DOHH2 (cell line): ENCODE results near the gene MARCHF11.

Source experiments
- H3F3A ChIP-seq: fragments of 200-600 bp; sonication (generic), shearing (Covaris generic); 2 replicates; pipeline ENCODE4 v1.6.0; 2016; ENCODE audit warnings: antibody characterized with exemption, mild to moderate bottlenecking; ENCODE audit not compliant: control insufficient read depth, insufficient read depth
- H3K27ac ChIP-seq: fragments of 200-600 bp; sonication (generic); 2 replicates; pipeline ENCODE4 v1.5.1; 2014; ENCODE audit warnings: low read depth, mild to moderate bottlenecking, low read length, moderate library complexity
- H3K27me3 ChIP-seq: fragments of 200-600 bp; sonication (generic); 2 replicates; pipeline ENCODE4 v1.6.1; 2014; ENCODE audit warnings: mild to moderate bottlenecking, low read length, mixed read lengths; ENCODE audit not compliant: control insufficient read depth
- H3K36me3 ChIP-seq: fragments of 200-600 bp; sonication (generic); 2 replicates; pipeline ENCODE4 v1.6.1; 2014; ENCODE audit warnings: mild to moderate bottlenecking, low read length, moderate library complexity, mixed read lengths; ENCODE audit not compliant: control insufficient read depth
- H3K4me1 ChIP-seq: fragments of 200-600 bp; sonication (generic); 2 replicates; pipeline ENCODE4 v1.6.1; 2014; ENCODE audit warnings: mild to moderate bottlenecking, low read length, mixed read lengths; ENCODE audit not compliant: control insufficient read depth
- H3K4me2 ChIP-seq: fragments of 200-600 bp; sonication (generic); 2 replicates; pipeline ENCODE4 v1.6.0; 2014; ENCODE audit warnings: mild to moderate bottlenecking, low read length, moderate library complexity
- H3K4me3 ChIP-seq: fragments of 200-600 bp; sonication (generic); 2 replicates; pipeline ENCODE4 v1.5.1; 2014; ENCODE audit warnings: mild to moderate bottlenecking, low read length, mixed read lengths
- H3K79me2 ChIP-seq: fragments of 200-600 bp; sonication (generic); 2 replicates; pipeline ENCODE4 v1.6.1; 2014; ENCODE audit warnings: mild to moderate bottlenecking, low read length, mixed read lengths; ENCODE audit not compliant: control insufficient read depth
- H3K9me2 ChIP-seq: fragments of 200-600 bp; sonication (generic); replicated peaks from 2 replicates; pipeline ENCODE4 v1.6.1; 2014; ENCODE audit warnings: mild to moderate bottlenecking, low read length, mixed read lengths; ENCODE audit not compliant: control insufficient read depth
- H3K9me3 ChIP-seq: fragments of 200-600 bp; sonication (generic); 2 replicates; pipeline ENCODE4 v1.6.1; 2014; ENCODE audit warnings: antibody characterized with exemption, low read length, mixed read lengths; ENCODE audit not compliant: control insufficient read depth, insufficient read depth
- H4K20me1 ChIP-seq: fragments of 200-600 bp; sonication (generic); 2 replicates; pipeline ENCODE4 v1.6.0; 2014; ENCODE audit warnings: low read depth, mild to moderate bottlenecking, antibody characterized with exemption, low read length, moderate library complexity; ENCODE audit not compliant: control insufficient read depth, insufficient read depth
- EZH2phosphoT487 ChIP-seq: fragments of 200-600 bp; sonication (generic); IDR thresholded peaks from 2 replicates; pipeline ENCODE4 v1.6.1; 2017; ENCODE audit warnings: borderline replicate concordance, mild to moderate bottlenecking, antibody characterized with exemption, low read length, moderate library complexity, mixed read lengths
- TF ChIP-seq, protein P1 (sequence below): fragments of 200-600 bp; sonication (generic); IDR thresholded peaks from one replicate; pipeline ENCODE4 v1.5.1; 2014; ENCODE audit warnings: antibody characterized with exemption, mild to moderate bottlenecking, low read depth, low read length; ENCODE audit not compliant: poor library complexity, severe bottlenecking

Gene MARCHF11

GRCh38 chr5:16134204-16134603, 45.4 kb downstream of the MARCHF11 start:
- Histone ChIP-seq H3K9me3 (peaks cover 6% of the 10 kb centered on the region; the same call in 1 of the 2 replicates), H3K4me2 (no peak overlapping the region), H3K27ac (no peak overlapping the region), H3K36me3 (no peaks in the 10 kb centered on the region), H3K9me2 (no peaks in the 10 kb centered on the region), H3K79me2 (no peaks in the 10 kb centered on the region), H3K4me1 (no peaks in the 10 kb centered on the region), H3F3A (no peaks in the 10 kb centered on the region), H4K20me1 (no peaks in the 10 kb centered on the region), H3K4me3 (no peak overlapping the region), H3K27me3 (no peaks in the 10 kb centered on the region)
- no peak for TF ChIP-seq EZH2phosphoT487
- TF ChIP-seq, protein P1, sequence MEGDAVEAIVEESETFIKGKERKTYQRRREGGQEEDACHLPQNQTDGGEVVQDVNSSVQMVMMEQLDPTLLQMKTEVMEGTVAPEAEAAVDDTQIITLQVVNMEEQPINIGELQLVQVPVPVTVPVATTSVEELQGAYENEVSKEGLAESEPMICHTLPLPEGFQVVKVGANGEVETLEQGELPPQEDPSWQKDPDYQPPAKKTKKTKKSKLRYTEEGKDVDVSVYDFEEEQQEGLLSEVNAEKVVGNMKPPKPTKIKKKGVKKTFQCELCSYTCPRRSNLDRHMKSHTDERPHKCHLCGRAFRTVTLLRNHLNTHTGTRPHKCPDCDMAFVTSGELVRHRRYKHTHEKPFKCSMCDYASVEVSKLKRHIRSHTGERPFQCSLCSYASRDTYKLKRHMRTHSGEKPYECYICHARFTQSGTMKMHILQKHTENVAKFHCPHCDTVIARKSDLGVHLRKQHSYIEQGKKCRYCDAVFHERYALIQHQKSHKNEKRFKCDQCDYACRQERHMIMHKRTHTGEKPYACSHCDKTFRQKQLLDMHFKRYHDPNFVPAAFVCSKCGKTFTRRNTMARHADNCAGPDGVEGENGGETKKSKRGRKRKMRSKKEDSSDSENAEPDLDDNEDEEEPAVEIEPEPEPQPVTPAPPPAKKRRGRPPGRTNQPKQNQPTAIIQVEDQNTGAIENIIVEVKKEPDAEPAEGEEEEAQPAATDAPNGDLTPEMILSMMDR = no peak

DNA sequence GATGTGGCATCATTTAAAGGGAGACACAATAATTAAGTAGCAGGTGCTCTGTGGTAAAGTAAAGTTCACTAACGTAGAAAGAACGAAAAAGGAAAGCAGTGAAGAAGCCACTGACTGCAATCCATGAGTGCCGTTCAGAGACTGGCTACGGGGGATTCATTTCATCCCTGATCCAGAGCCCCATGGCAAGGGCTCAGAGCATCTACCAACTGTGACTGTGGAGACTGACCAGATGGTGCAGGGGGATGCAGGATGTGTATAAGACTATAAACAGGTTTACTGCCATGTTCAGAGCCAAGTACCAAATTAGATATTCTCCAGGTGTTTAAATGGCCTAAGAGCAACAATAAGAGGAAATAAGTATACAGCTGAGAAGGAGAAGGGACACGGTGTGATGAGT, 47.7 kb downstream of the MARCHF11 start:
- no peaks in the 10 kb centered on the region for H3K9me3 ChIP-seq
- no peak for TF ChIP-seq EZH2phosphoT487
- TF ChIP-seq, protein P1 = no peak
- no peaks in the 10 kb centered on the region for H4K20me1 ChIP-seq
- H3K4me1 ChIP-seq = no peaks in the 10 kb centered on the region
- H3K9me2 ChIP-seq = no peaks in the 10 kb centered on the region
- no peak overlapping the region for H3K4me2 ChIP-seq
- no peak overlapping the region for H3K4me3 ChIP-seq
- no peaks in the 10 kb centered on the region for H3K36me3 ChIP-seq
- no peaks in the 10 kb centered on the region for H3K27me3 ChIP-seq
- H3K27ac ChIP-seq = no peak overlapping the region
- no peaks in the 10 kb centered on the region for H3F3A ChIP-seq
- H3K79me2 ChIP-seq = no peaks in the 10 kb centered on the region

DNA sequence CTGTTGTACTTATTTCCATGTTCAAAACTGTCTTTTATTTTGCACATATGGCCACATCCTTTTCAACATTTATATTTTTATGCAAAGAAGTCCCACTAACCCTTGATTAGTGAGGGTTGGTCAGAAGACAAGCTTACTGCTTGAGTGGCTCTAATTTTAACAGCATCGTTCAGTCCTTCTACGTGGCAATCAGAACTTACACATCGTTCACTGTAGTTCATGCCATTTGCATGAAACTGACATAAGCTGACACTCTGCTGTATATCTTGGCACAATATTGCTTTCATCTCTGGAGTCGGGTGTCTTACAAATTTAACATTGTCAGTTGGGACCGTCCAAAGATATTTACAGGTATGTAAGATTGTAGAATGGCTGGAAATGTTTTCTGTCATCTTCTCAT, 50.6 kb downstream of the MARCHF11 start:
- no peaks in the 10 kb centered on the region for H3K4me1 ChIP-seq
- H3K79me2 ChIP-seq = no peaks in the 10 kb centered on the region
- H3K36me3 ChIP-seq = no peaks in the 10 kb centered on the region
- no peaks in the 10 kb centered on the region for H3K27me3 ChIP-seq
- H3K9me2 ChIP-seq = no peaks in the 10 kb centered on the region
- H3K27ac ChIP-seq = no peak overlapping the region
- no peaks in the 10 kb centered on the region; the same call in 1 of the 2 replicates for H3K9me3 ChIP-seq
- no peak for TF ChIP-seq EZH2phosphoT487
- TF ChIP-seq, protein P1 = no peak
- no peak overlapping the region for H3K4me3 ChIP-seq
- H3F3A ChIP-seq = no peaks in the 10 kb centered on the region
- H4K20me1 ChIP-seq = no peaks in the 10 kb centered on the region
- H3K4me2 ChIP-seq = no peak overlapping the region

DNA sequence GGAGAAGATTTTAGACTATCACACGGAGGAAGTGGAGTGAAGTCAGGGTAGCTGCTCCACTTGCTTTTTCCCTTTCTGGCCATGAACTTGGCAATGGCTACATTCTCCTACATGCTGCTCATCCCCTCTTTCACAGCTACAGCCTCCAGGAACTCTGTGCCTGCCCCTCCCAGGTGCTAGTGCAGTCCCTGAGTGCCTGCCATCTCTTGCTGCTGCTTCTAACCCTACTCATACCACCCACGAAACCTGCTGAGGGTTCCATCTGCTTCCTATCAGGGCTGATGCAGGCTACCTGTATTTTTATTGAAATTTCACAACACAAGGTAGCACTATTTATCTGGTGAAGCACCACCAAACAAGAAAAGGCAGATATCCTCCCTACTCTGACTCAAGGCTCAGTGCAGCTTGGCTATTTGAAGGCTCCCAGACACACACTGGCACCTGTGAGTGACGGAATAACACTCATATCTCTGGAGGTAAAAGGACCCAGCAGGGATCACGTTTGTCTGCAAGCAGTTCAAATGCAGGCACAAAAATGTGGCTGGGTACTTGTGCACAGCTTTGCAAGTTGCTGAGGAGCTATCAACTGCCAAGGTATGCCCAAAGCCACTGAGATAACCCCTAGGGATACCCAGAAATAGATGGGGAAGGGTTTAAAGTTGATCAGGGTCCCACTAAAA, 51.6 kb downstream of the MARCHF11 start:
- H4K20me1 ChIP-seq = no peaks in the 10 kb centered on the region
- no peaks in the 10 kb centered on the region for H3K4me1 ChIP-seq
- H3K9me3 ChIP-seq = no peaks in the 10 kb centered on the region; the same call in 1 of the 2 replicates
- no peaks in the 10 kb centered on the region for H3K79me2 ChIP-seq
- no peak overlapping the region for H3K27ac ChIP-seq
- no peak overlapping the region for H3K4me2 ChIP-seq
- no peaks in the 10 kb centered on the region for H3F3A ChIP-seq
- TF ChIP-seq EZH2phosphoT487 = no peak
- TF ChIP-seq, protein P1 = no peak
- H3K36me3 ChIP-seq = no peaks in the 10 kb centered on the region
- no peaks in the 10 kb centered on the region for H3K27me3 ChIP-seq
- H3K4me3 ChIP-seq = no peak overlapping the region
- H3K9me2 ChIP-seq = no peaks in the 10 kb centered on the region
